ENCODE measurements around the gene ELF2. TPM values are rescaled to one million over a fixed set of nuclear protein-coding genes. Genes with fewer than 3 reads are reported as not detected.

Gene ELF2
- total and polyA plus RNA-seq, 2 experiments from 2014 or later: 33.1 to 46.9 TPM

DNA sequence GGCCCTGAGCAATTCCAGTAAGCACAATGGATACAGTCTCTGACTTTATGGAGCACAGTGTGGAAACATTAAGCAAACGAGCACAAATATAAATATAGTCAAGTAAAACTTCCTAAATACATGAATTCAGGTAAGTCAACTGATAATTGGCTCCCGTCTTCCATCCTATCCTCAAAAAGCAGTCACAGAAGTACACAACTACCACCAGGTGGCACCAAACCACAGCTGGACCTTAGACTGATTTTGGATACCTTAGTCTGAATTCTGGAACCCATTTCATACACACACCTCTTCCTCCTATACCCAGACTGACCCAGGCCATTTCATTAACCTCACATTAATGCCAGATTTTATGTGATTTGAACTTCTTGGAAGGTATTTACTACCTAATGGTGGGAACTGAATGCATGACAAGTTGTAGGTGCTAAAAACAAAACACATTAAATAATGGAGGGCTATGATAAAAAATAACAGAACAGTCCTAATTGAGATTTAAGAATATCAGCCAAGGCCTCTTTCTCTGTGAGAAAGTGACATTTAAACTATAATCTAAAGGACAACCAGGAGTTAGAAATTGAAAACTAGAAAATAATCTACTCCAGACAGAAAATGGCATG, 77.5 kb downstream of the ELF2 start:
- Histone ChIP-seq H3K9me3 (ENCODE audit: low read depth) (no peaks in the 10 kb centered on the region), H3K79me2 (no peaks in the 10 kb centered on the region), H3K27me3 (no peaks in the 10 kb centered on the region), H2AFZ (no peak overlapping the region), H3K4me3 (no peak overlapping the region), H3K27ac (no peak overlapping the region), H3K4me1 (ENCODE audit: insufficient read depth) (no peaks in the 10 kb centered on the region), H3K4me2 (no peak overlapping the region), H3K9me2 (replicated peaks; ENCODE audit: insufficient read depth) (no peaks in the 10 kb centered on the region), H4K20me1 (ENCODE audit: insufficient read depth, poor library complexity, severe bottlenecking) (no peaks in the 10 kb centered on the region), H3K36me3 (replicated peaks; ENCODE audit: insufficient read depth, low read depth) (no peaks in the 10 kb centered on the region)
- whole genome bisulfite sequencing (ENCODE audit: low lambda C conversion rate, missing lambda C conversion rate): 7% methylated on average over 2 of the region's 2 CpGs
- peak; percentile 87 for DNase-seq (ENCODE audit: low spot score)
- TF ChIP-seq, protein P1, sequence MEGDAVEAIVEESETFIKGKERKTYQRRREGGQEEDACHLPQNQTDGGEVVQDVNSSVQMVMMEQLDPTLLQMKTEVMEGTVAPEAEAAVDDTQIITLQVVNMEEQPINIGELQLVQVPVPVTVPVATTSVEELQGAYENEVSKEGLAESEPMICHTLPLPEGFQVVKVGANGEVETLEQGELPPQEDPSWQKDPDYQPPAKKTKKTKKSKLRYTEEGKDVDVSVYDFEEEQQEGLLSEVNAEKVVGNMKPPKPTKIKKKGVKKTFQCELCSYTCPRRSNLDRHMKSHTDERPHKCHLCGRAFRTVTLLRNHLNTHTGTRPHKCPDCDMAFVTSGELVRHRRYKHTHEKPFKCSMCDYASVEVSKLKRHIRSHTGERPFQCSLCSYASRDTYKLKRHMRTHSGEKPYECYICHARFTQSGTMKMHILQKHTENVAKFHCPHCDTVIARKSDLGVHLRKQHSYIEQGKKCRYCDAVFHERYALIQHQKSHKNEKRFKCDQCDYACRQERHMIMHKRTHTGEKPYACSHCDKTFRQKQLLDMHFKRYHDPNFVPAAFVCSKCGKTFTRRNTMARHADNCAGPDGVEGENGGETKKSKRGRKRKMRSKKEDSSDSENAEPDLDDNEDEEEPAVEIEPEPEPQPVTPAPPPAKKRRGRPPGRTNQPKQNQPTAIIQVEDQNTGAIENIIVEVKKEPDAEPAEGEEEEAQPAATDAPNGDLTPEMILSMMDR (IDR thresholded peaks at IDR 0.05; ENCODE audit: poor library complexity): peak; percentile 93
- no peak for TF ChIP-seq EZH2 (IDR thresholded peaks at IDR 0.05; ENCODE audit: borderline replicate concordance)

DNA sequence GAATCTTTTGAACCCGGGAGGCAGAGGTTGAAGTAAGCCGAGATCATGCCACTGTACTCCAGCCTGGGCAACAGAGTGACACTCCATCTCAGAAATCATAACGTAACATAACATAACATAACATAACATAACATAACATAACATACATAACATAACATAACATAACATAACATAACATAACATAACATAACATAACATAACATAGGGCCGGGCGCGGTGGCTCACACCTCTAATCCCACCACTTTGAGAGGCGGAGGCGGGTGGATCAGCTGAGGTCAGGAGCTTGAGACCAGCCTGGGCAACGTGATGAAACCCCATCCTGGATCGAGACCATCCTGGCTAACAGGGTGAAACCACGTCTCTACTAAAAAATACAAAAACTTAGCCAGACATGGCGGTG, 84.7 kb downstream of the ELF2 start:
- DNase-seq (ENCODE audit: low spot score): no peak
- H3K4me3 ChIP-seq: no peak overlapping the region
- H3K36me3 ChIP-seq (replicated peaks; ENCODE audit: insufficient read depth, low read depth): no peaks in the 10 kb centered on the region
- H3K9me2 ChIP-seq (replicated peaks; ENCODE audit: insufficient read depth): no peaks in the 10 kb centered on the region
- no peaks in the 10 kb centered on the region for H4K20me1 ChIP-seq (ENCODE audit: insufficient read depth, poor library complexity, severe bottlenecking)
- H3K4me2 ChIP-seq: no peak overlapping the region
- H2AFZ ChIP-seq: no peak overlapping the region
- no peaks in the 10 kb centered on the region for H3K4me1 ChIP-seq (ENCODE audit: insufficient read depth)
- H3K27ac ChIP-seq: no peak overlapping the region
- H3K79me2 ChIP-seq: no peaks in the 10 kb centered on the region
- TF ChIP-seq, protein P1 (IDR thresholded peaks at IDR 0.05; ENCODE audit: poor library complexity): no peak
- no peak for TF ChIP-seq EZH2phosphoT487 (IDR thresholded peaks at IDR 0.05; ENCODE audit: low read depth, severe bottlenecking, unreplicated experiment)
- no peak for TF ChIP-seq EZH2 (IDR thresholded peaks at IDR 0.05; ENCODE audit: borderline replicate concordance)
- WGBS (ENCODE audit: low lambda C conversion rate, missing lambda C conversion rate): 89% methylated on average over 12 of the region's 12 CpGs
- no peaks in the 10 kb centered on the region for H3K27me3 ChIP-seq
- no peaks in the 10 kb centered on the region for H3K9me3 ChIP-seq (ENCODE audit: low read depth)

DNA sequence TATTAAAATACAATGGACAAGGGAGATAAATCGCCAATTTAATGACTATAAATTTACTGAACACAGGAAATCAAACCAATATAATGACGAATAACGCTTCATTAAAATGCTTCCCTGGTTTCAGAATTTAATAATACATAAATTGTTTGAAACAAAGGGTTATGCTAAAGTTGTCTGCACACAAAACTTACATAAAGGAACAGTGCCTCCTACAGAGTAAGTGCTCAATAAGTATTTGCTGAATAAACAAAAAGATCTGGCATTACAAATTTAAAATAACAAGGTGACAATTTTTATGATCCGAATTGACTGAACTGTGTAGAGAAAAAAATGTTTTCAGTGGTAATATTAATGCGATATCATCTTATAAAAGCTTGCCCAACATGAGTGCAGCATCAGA, 91.9 kb downstream of the ELF2 start:
- WGBS (ENCODE audit: low lambda C conversion rate, missing lambda C conversion rate): 52% methylated on average over 5 of the region's 5 CpGs
- H2AFZ ChIP-seq: peak overlapping the region; percentile 98
- H3K79me2 ChIP-seq: peaks cover 36% of the 10 kb centered on the region
- H3K9me3 ChIP-seq (ENCODE audit: low read depth): no peaks in the 10 kb centered on the region
- H3K9me2 ChIP-seq (replicated peaks; ENCODE audit: insufficient read depth): no peaks in the 10 kb centered on the region
- no peaks in the 10 kb centered on the region for H3K27me3 ChIP-seq
- H4K20me1 ChIP-seq (ENCODE audit: insufficient read depth, poor library complexity, severe bottlenecking): peaks cover 22% of the 10 kb centered on the region
- DNase-seq (ENCODE audit: low spot score): no peak
- peak overlapping the region; percentile 98 for H3K27ac ChIP-seq
- peak overlapping the region; percentile 89 for H3K4me2 ChIP-seq
- H3K4me3 ChIP-seq: peak overlapping the region; percentile 95
- H3K4me1 ChIP-seq (ENCODE audit: insufficient read depth): peaks cover 5% of the 10 kb centered on the region
- no peaks in the 10 kb centered on the region for H3K36me3 ChIP-seq (replicated peaks; ENCODE audit: insufficient read depth, low read depth)
- TF ChIP-seq EZH2phosphoT487 (IDR thresholded peaks at IDR 0.05; ENCODE audit: low read depth, severe bottlenecking, unreplicated experiment): no peak
- TF ChIP-seq, protein P1 (IDR thresholded peaks at IDR 0.05; ENCODE audit: poor library complexity): peak; percentile 45

DNA sequence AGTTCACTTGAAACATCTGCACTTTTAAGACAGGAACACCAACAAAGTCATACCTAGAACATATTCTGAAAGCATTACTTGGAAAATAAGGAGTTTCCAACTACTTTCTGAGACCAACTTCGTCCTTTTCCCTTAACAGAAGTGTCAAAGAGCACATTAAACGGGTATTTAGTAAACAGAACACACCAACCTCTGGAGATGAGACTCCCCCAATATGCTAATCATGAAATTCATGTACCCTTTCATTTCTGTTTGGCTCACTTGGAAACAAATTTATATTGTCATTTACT, 92.3 kb downstream of the ELF2 start:
- H3K79me2 ChIP-seq: peaks cover 40% of the 10 kb centered on the region
- no peaks in the 10 kb centered on the region for H3K9me2 ChIP-seq (replicated peaks; ENCODE audit: insufficient read depth)
- peak overlapping the region; percentile 98 for H3K27ac ChIP-seq
- H3K9me3 ChIP-seq (ENCODE audit: low read depth): no peaks in the 10 kb centered on the region
- H2AFZ ChIP-seq: peak overlapping the region; percentile 98
- peak overlapping the region; percentile 89 for H3K4me2 ChIP-seq
- H3K27me3 ChIP-seq: no peaks in the 10 kb centered on the region
- no peak for DNase-seq (ENCODE audit: low spot score)
- WGBS (ENCODE audit: low lambda C conversion rate, missing lambda C conversion rate): 2% methylated on average over 2 of the region's 2 CpGs
- no peak for TF ChIP-seq EZH2 (IDR thresholded peaks at IDR 0.05; ENCODE audit: borderline replicate concordance)
- no peak for TF ChIP-seq EZH2phosphoT487 (IDR thresholded peaks at IDR 0.05; ENCODE audit: low read depth, severe bottlenecking, unreplicated experiment)
- TF ChIP-seq, protein P1 (IDR thresholded peaks at IDR 0.05; ENCODE audit: poor library complexity): no peak
- H3K4me3 ChIP-seq: peak overlapping the region; percentile 95
- H4K20me1 ChIP-seq (ENCODE audit: insufficient read depth, poor library complexity, severe bottlenecking): peaks cover 25% of the 10 kb centered on the region
- peaks cover 5% of the 10 kb centered on the region for H3K4me1 ChIP-seq (ENCODE audit: insufficient read depth)
- no peaks in the 10 kb centered on the region for H3K36me3 ChIP-seq (replicated peaks; ENCODE audit: insufficient read depth, low read depth)

All from hepatocyte (in vitro differentiated cells).